GM18517 (cell line): ENCODE measurements around the gene SORL1.

Source experiments
- ATAC-seq: cut with Tn5 transposase; IDR thresholded peaks from one replicate; pipeline ENCODE4 v1.9.1; 2021; ENCODE audit warnings: mild to moderate bottlenecking, moderate library complexity; ENCODE audit not compliant: unreplicated experiment

The SORL1 gene

GRCh38 chr11:121534131-121535093, 82.3 kb downstream of the SORL1 start:
- ATAC-seq, result no peak

- ATAC-seq, result no peak
These were observed 83.1 kb downstream of the SORL1 start for GRCh38 chr11:121535129-121535796.

- ATAC-seq, result no peak
These were observed 84.0 kb downstream of the SORL1 start for GRCh38 chr11:121536126-121536525.

GRCh38 chr11:121538054-121538453, 85.9 kb downstream of the SORL1 start:
- peak; percentile 74 for ATAC-seq

- no peak for ATAC-seq
These were observed 86.9 kb downstream of the SORL1 start for GRCh38 chr11:121539000-121539399.

GRCh38 chr11:121540627-121541026, 88.5 kb downstream of the SORL1 start:
- no peak for ATAC-seq

GRCh38 chr11:121543836-121544380, 91.8 kb downstream of the SORL1 start:
- ATAC-seq, result no peak

- no peak for ATAC-seq
These were observed 92.8 kb downstream of the SORL1 start for GRCh38 chr11:121544956-121545355.

GRCh38 chr11:121547574-121547973, 95.5 kb downstream of the SORL1 start:
- no peak for ATAC-seq

GRCh38 chr11:121550247-121551030, 98.3 kb downstream of the SORL1 start:
- ATAC-seq, result no peak

GRCh38 chr11:121551463-121551862, 99.3 kb downstream of the SORL1 start:
- ATAC-seq, result no peak

GRCh38 chr11:121552154-121552553, 100.0 kb downstream of the SORL1 start:
- ATAC-seq, result no peak

- no peak for ATAC-seq
These were observed 100.5 kb downstream of the SORL1 start for GRCh38 chr11:121552644-121553043.

GRCh38 chr11:121553389-121553788, 101.3 kb downstream of the SORL1 start:
- no peak for ATAC-seq

- ATAC-seq, result no peak
These were observed 101.7 kb downstream of the SORL1 start for GRCh38 chr11:121553806-121554205.

- no peak for ATAC-seq
These were observed 102.4 kb downstream of the SORL1 start for GRCh38 chr11:121554552-121554951.

- no peak for ATAC-seq
These were observed 103.0 kb downstream of the SORL1 start for GRCh38 chr11:121555121-121555520.

- ATAC-seq, result no peak
These were observed 104.8 kb downstream of the SORL1 start for GRCh38 chr11:121556937-121557336.

GRCh38 chr11:121557348-121557747, 105.2 kb downstream of the SORL1 start:
- peak; percentile 77 for ATAC-seq

GRCh38 chr11:121559606-121560200, 107.6 kb downstream of the SORL1 start:
- ATAC-seq, result no peak

GRCh38 chr11:121560236-121560635, 108.1 kb downstream of the SORL1 start:
- no peak for ATAC-seq
